ENCODE measurements around the gene EFCAB9. TPM values are rescaled to one million over a fixed set of nuclear protein-coding genes. Genes with fewer than 3 reads are reported as not detected.

Gene EFCAB9
- polyA plus RNA-seq, 1 of the 3 experiments (the other 2 are of a cell fraction), result 0.10 TPM

- no peak for TF ChIP-seq REST (IDR thresholded peaks at IDR 0.05; ENCODE audit: low read depth, low read length)
Measured at GRCh38 chr5:172211676-172212075, 17.7 kb downstream of the EFCAB9 start (continued).

DNA sequence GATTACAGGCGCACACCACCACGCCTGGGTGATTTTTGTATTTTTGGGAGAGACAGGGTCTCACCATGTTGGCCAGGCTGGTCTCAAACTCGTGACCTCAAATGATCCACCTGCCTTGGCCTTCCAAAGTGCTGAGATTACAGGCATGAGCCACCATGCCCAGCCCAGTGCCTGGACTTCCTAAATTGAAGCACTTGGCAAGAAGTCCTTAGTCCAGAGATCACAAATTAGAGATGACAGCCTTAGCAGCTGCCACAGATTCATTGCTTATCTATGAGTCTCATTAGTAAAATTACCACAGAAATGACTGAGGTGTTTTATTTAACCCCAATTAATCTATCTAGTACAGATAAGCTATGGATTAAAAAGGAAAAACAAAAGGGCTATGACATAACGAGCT is 19.2 kb downstream of the EFCAB9 start:
- DNase-seq, result no peak
- TF ChIP-seq PBX3 (IDR thresholded peaks at IDR 0.05) (no peak), FOSL2 (IDR thresholded peaks at IDR 0.05; ENCODE audit: borderline replicate concordance, low read depth) (no peak), TCF12 (IDR thresholded peaks at IDR 0.05) (no peak), REST (IDR thresholded peaks at IDR 0.05; ENCODE audit: low read depth, low read length) (no peak), RXRA (IDR thresholded peaks at IDR 0.05; ENCODE audit: borderline replicate concordance, low read depth) (no peak), CHD2 (IDR thresholded peaks at IDR 0.05; ENCODE audit: low read length, partially characterized antibody) (no peak)
- TF ChIP-seq, protein P1, sequence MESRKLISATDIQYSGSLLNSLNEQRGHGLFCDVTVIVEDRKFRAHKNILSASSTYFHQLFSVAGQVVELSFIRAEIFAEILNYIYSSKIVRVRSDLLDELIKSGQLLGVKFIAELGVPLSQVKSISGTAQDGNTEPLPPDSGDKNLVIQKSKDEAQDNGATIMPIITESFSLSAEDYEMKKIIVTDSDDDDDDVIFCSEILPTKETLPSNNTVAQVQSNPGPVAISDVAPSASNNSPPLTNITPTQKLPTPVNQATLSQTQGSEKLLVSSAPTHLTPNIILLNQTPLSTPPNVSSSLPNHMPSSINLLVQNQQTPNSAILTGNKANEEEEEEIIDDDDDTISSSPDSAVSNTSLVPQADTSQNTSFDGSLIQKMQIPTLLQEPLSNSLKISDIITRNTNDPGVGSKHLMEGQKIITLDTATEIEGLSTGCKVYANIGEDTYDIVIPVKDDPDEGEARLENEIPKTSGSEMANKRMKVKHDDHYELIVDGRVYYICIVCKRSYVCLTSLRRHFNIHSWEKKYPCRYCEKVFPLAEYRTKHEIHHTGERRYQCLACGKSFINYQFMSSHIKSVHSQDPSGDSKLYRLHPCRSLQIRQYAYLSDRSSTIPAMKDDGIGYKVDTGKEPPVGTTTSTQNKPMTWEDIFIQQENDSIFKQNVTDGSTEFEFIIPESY (IDR thresholded peaks at IDR 0.05; ENCODE audit: borderline replicate concordance, low read depth), result no peak
- Histone ChIP-seq H3K27ac (ENCODE audit: low read depth in 2 of 2, low read length in 1 of 2) (no peak overlapping the region), H4K20me1 (ENCODE audit: insufficient read depth) (0 out of 2 replicates have a peak, but pooled peaks cover 10% of the 10 kb centered on the region), H3K9ac (no peak overlapping the region), H2AFZ (ENCODE audit: low read depth) (no peak overlapping the region), H3K4me2 (no peak overlapping the region), H3K4me1 (ENCODE audit: control insufficient read depth in 1 of 2, insufficient read depth in 2 of 2, low read depth in 1 of 2, low read length in 1 of 2) (no peaks in the 10 kb centered on the region; a peak in 1 of 4 replicates), H3K9me2 (no peaks in the 10 kb centered on the region), H3K36me3 (replicated peaks in 1 of 2; ENCODE audit: control insufficient read depth in 1 of 2, insufficient read depth in 2 of 2, low read length in 1 of 2) (peaks cover 26 to 50% of the 10 kb centered on the region in 2 experiments), H3K4me3 (ENCODE audit: low read depth in 2 of 2, low read length in 1 of 2) (no peak overlapping the region), H3K27me3 (ENCODE audit: insufficient read depth) (no peaks in the 10 kb centered on the region), H3K9me3 (no peaks in the 10 kb centered on the region), H3F3A (replicated peaks; ENCODE audit: insufficient read depth) (peaks cover 4% of the 10 kb centered on the region), H3K79me2 (ENCODE audit: insufficient read depth) (peaks cover 71% of the 10 kb centered on the region)
- WGBS (ENCODE audit: low lambda C conversion rate), result over 99% methylated on average over 4 of the region's 4 CpGs
- ChIA-PET CTCF (interaction anchor here (1.1 kb wide), 2 partner anchors 16 to 70 kb away, joined by 3 read pairs; no protein-coding TSS in a partner anchor), POLR2A (no interaction called here)
